ENCODE results near the gene ASPSCR1. TPM values are rescaled to one million over a fixed set of nuclear protein-coding genes. Genes with fewer than 3 reads are reported as not detected.

Gene ASPSCR1
- total RNA-seq, 1 experiment from 2014 or later = 59.2 TPM

DNA sequence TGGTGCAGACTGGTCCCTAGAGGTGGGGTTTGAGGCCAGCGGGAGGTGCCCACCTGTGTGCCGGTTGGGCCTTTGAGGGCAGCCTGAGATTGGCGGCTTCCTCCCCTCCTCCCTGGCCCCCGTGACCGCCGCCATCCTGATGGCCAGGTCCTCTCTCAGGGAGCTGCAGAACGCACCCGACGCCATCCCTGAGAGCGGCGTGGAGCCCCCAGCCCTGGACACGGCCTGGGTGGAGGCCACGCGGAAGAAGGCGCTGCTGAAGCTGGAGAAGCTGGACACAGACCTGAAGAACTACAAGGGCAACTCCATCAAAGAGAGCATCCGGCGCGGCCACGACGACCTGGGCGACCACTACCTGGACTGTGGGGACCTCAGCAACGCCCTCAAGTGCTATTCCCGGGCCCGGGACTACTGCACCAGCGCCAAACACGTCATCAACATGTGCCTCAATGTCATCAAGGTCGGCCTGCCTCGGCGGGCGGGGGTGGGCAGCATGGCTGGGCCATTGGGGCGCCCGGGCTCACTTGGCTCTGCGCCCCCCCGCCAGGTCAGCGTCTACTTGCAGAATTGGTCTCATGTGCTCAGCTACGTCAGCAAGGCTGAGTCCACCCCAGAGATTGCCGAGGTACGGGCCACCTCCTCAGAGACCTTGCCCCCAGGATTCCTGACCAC lies 77.1 kb downstream of the ASPSCR1 start:
- POLR2A ChIA-PET = no interaction called here
- CTCF ChIA-PET = interaction anchor here (0.6 kb wide), 1 partner anchor 13 kb away, joined by 7 read pairs; no protein-coding TSS in a partner anchor
- H3K4me3 Mint-ChIP-seq (ENCODE audit: unreplicated experiment) = no peak overlapping the region

DNA sequence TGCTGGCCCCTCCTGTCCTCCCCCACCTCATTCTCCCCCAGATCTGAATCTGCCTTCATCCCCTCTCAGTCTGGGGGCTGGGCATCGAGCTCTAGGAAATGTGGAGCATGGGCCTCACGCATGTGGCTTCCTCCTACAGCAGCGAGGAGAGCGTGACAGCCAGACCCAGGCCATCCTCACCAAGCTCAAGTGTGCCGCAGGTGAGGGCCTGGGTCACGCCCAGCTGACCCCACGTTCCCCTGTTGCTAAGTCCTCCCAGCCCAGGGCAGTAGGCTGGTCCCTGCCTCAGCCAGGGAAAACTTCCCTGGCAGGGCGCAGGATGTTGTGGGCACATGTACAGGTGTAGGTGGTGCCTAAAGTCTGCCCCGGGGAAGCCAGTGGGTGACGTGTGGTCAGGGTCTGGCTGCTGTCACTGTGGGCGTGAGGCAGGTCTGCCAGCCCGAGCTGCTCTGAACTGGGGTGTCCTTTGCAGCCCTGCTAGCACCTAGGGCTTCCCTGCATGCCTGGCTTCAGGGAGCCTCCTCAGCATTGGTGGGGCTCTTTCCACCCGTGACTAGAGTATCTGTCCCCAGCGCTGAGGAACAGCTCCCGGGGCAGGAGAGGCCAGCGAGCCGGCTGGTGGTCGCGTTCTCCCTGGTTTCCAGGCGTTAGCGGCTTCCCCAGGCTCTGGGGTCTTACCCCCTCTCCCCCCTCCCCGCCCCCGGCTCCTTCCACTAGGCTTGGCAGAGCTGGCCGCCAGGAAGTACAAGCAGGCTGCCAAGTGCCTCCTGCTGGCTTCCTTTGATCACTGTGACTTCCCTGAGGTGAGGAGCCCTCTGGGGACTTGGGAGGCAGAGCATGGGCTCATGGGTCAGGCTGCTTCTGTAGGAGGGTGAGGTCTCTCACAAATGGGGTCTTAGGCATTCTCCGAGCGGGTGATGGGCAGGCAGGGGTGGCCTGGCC lies 77.9 kb downstream of the ASPSCR1 start:
- no peak overlapping the region for H3K4me3 Mint-ChIP-seq (ENCODE audit: unreplicated experiment)

More for the DNA sequence above, 77.1 kb downstream of the ASPSCR1 start:
- peaks cover 8% of the 10 kb centered on the region for H3K4me1 ChIP-seq
- no TSS peak for BruUV-seq (replicated peaks)
- peaks cover 1% of the 10 kb centered on the region; the same call in 1 of the 2 replicates for H3K36me3 ChIP-seq (ENCODE audit: control insufficient read depth, insufficient read depth, low read length)
- no peaks in the 10 kb centered on the region for H3K27me3 ChIP-seq (replicated peaks; ENCODE audit: control insufficient read depth, insufficient read depth, low read length)
- Mint-ChIP-seq H3K27ac (ENCODE audit: unreplicated experiment) (peak overlapping the region; percentile 67), H3K4me1 (ENCODE audit: low read depth, unreplicated experiment) (no peaks in the 10 kb centered on the region), H3K27me3 (ENCODE audit: insufficient read depth, unreplicated experiment) (no peaks in the 10 kb centered on the region), H3K36me3 (ENCODE audit: insufficient read depth, unreplicated experiment) (peaks cover 46% of the 10 kb centered on the region), H3K9me3 (ENCODE audit: unreplicated experiment) (no peaks in the 10 kb centered on the region)
- intact Hi-C loops (cut with micrococcal nuclease; ENCODE audit: unreplicated experiment) = no loop called here
- no peak overlapping the region for H3K4me3 ChIP-seq (ENCODE audit: low read depth, low read length)
- no peak for DNase-seq
- H3K9me3 ChIP-seq = no peaks in the 10 kb centered on the region
- TF ChIP-seq, protein P1, sequence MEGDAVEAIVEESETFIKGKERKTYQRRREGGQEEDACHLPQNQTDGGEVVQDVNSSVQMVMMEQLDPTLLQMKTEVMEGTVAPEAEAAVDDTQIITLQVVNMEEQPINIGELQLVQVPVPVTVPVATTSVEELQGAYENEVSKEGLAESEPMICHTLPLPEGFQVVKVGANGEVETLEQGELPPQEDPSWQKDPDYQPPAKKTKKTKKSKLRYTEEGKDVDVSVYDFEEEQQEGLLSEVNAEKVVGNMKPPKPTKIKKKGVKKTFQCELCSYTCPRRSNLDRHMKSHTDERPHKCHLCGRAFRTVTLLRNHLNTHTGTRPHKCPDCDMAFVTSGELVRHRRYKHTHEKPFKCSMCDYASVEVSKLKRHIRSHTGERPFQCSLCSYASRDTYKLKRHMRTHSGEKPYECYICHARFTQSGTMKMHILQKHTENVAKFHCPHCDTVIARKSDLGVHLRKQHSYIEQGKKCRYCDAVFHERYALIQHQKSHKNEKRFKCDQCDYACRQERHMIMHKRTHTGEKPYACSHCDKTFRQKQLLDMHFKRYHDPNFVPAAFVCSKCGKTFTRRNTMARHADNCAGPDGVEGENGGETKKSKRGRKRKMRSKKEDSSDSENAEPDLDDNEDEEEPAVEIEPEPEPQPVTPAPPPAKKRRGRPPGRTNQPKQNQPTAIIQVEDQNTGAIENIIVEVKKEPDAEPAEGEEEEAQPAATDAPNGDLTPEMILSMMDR (IDR thresholded peaks at IDR 0.05; ENCODE audit: insufficient read depth in 1 of 2, low read depth in 1 of 2, low read length in 1 of 2, severe bottlenecking in 1 of 2, unreplicated experiment in 1 of 2) = no peak

More for the DNA sequence above, 77.9 kb downstream of the ASPSCR1 start:
- Mint-ChIP-seq H3K4me1 (ENCODE audit: low read depth, unreplicated experiment) (no peaks in the 10 kb centered on the region), H3K27ac (ENCODE audit: unreplicated experiment) (peak overlapping the region; percentile 67), H3K9me3 (ENCODE audit: unreplicated experiment) (no peaks in the 10 kb centered on the region), H3K27me3 (ENCODE audit: insufficient read depth, unreplicated experiment) (no peaks in the 10 kb centered on the region), H3K36me3 (ENCODE audit: insufficient read depth, unreplicated experiment) (peaks cover 54% of the 10 kb centered on the region)
- CTCF ChIA-PET = interaction anchor here (0.6 to 1.0 kb wide), 2 partner anchors 14 to 24 kb away, joined by 7 read pairs; partner anchors contain the start of gene RAC3
- H3K27me3 ChIP-seq (replicated peaks; ENCODE audit: control insufficient read depth, insufficient read depth, low read length) = no peaks in the 10 kb centered on the region
- no peak for DNase-seq
- no peak overlapping the region for H3K4me3 ChIP-seq (ENCODE audit: low read depth, low read length)
- peaks cover 1% of the 10 kb centered on the region; the same call in 1 of the 2 replicates for H3K36me3 ChIP-seq (ENCODE audit: control insufficient read depth, insufficient read depth, low read length)
- H3K4me1 ChIP-seq = peaks cover 7% of the 10 kb centered on the region
- no TSS peak for BruUV-seq (replicated peaks)
- intact Hi-C loops (cut with micrococcal nuclease; ENCODE audit: unreplicated experiment) = no loop called here
- POLR2A ChIA-PET = no interaction called here
- TF ChIP-seq, protein P1 (IDR thresholded peaks at IDR 0.05; ENCODE audit: insufficient read depth in 1 of 2, low read depth in 1 of 2, low read length in 1 of 2, severe bottlenecking in 1 of 2, unreplicated experiment in 1 of 2) = no peak
- no peaks in the 10 kb centered on the region for H3K9me3 ChIP-seq
